Activated T-cell treated with anti-CD3 and anti-CD28 coated beads for 1 hour (primary cell): ENCODE measurements around the gene PTBP1.

Experiments
- DNase-seq: peaks from one replicate; pipeline ENCODE4 v3.0.0-alpha.2; 2020; ENCODE audit warnings: low read depth

Gene PTBP1

GRCh38 chr19:797528-798414, 519 bp downstream of the PTBP1 start:
- DNase-seq, result peak; percentile 82

DNA sequence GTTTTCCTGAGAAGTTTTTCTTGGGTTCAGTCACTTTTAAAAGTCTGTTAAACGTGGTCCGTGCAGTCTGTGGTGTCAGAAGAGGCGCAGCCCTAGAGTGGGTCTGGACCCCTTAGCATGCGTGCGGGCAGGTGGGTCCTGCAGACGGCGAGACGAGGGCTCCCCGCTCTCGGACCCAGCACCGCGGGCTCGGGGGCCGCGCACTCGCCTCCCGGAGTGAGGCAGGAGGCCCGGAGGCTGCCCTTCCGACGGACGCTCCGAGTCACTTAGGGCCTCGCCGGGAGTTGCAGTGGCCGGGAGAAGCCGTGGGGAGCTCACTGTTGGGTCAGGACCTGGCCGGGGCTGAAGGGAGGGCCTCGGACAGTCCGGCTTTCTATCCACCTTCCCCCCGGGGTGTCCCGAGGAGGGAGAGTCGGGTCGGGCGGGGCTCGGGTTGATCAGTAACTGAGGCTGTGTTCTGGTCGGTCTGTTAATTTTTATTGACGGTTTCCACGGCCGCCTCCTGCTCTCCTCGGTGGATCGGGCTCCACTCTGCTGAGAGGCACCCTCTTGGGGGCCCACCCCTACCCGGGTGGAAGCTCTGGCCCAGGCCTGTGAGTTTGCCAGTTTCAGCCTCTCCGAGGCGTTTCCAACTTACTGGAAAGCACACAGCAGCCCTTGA, 1.3 kb downstream of the PTBP1 start:
- no peak for DNase-seq

- no peak for DNase-seq
Measured at GRCh38 chr19:799076-799881, 2.0 kb downstream of the PTBP1 start.

DNA sequence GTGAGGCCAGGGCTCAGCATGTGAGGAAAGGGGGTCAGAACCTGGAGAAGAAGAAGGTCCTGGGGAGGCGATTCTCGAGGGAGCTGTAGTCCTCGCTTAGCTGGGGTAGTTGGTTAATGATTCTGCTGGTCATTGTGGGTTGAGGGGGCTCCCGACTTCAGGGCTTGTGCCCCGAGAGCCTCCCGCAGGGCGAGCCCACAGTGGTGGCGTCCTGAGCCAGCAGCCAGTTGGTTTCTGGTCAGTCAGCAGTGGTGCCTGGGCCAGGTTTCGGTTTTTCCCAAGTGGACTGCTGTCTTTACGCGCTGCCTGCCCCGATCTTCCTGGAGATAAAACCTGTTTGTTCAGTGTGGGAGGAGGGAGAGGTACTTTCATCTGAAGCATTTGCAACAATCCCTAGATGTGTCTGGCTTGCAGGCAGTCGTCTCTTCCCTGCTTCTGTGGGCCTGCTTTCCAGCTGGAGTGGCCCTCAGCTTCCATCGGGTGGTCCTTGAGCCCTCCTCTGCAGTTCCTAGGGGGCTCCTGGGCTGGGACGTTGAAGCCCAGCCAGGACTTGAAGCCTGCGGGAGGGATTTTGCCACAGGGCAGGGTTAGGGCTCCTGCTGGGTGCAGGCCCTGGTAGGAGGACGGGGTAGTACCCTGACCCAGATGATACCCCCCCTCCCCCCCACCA, 3.2 kb downstream of the PTBP1 start:
- no peak for DNase-seq

GRCh38 chr19:801030-801860, 4.0 kb downstream of the PTBP1 start:
- no peak for DNase-seq

- no peak for DNase-seq
Measured at GRCh38 chr19:801861-802497, 4.7 kb downstream of the PTBP1 start.

GRCh38 chr19:802498-803098, 5.3 kb downstream of the PTBP1 start:
- no peak for DNase-seq

- DNase-seq, result no peak
Measured at GRCh38 chr19:803099-803561, 5.9 kb downstream of the PTBP1 start.

DNA sequence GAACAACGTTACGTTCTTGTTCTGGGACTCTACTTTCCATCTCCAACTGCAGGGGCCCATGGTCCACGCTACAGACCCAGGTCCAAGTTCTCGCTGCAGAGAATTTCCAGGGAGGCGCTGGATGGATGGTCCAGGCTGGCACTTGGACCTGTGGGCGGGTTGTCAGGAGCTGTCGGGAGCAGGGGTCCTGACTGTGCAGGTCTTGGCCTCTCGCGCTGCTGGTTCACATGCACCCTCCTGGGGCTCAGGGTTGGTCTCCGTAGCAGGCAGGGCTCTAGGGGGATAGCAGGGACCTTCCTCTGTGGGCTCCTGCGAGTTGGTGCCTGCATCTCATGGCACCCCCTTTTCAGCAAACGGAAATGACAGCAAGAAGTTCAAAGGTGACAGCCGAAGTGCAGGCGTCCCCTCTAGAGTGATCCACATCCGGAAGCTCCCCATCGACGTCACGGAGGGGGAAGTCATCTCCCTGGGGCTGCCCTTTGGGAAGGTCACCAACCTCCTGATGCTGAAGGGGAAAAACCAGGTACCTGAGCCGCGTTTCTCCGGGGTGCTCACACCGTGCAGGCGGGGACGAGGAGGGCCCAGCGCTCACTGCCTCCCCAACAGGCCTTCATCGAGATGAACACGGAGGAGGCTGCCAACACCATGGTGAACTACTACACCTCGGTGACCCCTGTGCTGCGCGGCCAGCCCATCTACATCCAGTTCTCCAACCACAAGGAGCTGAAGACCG, 6.6 kb downstream of the PTBP1 start:
- DNase-seq, result no peak

DNA sequence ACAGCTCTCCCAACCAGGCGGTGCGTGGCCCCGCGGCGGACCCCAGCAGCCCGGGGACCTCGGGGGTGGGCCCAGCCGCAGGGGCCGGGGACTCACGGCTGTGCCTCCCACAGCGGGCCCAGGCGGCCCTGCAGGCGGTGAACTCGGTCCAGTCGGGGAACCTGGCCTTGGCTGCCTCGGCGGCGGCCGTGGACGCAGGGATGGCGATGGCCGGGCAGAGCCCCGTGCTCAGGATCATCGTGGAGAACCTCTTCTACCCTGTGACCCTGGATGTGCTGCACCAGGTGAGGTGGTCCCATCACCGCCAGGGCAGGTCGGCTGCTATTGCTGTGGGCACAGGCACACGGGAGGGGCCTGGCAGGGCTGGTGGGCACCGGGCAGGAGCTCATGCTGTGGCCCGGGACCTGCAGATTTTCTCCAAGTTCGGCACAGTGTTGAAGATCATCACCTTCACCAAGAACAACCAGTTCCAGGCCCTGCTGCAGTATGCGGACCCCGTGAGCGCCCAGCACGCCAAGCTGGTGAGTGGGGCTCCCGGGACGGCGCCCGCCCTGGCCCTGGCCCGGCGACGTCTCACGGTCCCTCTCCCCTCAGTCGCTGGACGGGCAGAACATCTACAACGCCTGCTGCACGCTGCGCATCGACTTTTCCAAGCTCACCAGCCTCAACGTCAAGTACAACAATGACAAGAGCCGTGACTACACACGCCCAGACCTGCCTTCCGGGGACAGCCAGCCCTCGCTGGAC, 7.3 kb downstream of the PTBP1 start:
- no peak for DNase-seq

DNA sequence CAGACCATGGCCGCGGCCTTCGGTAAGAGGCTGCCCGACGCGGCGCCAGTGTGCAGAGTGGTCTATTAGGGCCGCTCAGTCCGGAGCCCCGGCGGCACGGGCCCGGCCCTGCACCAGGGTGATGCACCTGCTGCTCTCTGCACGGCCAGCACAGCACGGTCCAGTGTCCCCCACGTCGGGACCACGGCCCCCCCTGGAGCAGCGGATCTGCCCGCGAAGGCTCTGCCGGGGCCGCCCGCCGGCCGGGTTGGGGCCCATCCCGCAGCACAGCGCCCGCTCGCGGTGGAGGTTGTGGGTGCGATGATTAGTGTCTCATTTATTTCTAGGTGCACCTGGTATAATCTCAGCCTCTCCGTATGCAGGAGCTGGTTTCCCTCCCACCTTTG, 7.9 kb downstream of the PTBP1 start:
- DNase-seq, result no peak

- no peak for DNase-seq
Measured at GRCh38 chr19:805600-806550, 8.6 kb downstream of the PTBP1 start.

DNA sequence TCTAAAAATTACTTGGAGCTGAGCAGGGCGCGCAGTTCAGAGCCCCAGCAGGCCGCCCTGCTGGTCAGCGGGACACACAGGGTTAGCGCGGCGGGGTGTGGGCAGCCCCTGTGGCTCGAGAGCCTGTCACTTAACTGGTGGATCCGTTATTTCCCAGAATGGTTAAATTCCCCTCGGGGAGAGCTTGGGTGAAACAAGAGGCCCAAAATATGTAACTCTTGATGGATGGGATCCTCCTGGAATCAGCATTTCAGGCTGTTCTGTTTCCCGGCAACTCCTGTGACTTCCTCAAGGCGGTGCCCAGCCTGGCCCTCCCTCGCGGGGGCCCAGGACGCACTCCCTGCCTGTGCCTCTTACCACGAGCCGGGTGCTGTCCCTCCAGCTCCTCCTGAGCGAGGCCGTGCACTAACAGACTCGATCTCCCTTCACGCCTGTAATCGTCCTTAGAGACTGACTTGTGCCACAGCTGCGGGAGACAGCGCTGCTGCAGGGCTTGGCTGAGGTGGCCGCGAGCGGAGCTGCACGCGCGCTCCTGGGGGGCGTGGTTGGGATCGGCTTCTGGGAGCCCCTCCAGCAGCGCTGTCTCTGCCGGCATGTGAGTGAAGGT, 9.7 kb downstream of the PTBP1 start:
- no peak for DNase-seq

DNA sequence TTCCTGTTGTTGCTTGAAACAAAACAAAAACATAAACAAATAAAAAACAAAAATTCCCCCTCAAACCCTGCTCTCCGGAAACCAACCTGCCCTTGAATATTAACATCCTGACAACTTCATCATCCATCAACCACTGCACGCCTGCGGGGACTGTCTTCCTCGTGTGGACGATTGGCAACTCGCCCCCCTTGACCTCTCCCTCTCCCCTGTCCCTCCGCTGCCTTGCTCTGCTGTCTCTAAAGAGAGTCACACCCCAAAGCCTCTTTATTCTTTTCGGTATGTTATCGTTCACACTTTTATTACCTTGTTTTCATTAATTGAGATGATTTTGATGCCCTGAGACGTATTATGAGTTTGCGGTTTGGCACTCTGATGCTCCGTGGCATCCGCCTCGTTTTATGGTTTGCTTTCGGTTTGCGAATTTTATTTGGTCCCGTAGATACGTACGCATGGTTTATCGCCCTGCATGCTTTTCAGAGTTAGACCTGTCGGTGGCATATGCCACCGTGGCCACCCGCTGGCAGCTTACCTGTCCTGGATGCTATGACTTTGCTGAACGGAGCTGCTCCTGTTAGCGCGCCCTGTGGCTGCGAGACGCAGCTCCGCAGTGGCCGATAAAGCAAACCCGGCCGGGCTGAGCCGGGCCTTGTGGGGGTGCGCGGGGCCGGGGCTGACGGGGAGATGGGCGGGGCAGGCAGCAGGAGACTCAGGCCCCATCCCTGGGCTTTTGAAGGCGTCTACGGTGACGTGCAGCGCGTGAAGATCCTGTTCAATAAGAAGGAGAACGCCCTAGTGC, 10.6 kb downstream of the PTBP1 start:
- no peak for DNase-seq

DNA sequence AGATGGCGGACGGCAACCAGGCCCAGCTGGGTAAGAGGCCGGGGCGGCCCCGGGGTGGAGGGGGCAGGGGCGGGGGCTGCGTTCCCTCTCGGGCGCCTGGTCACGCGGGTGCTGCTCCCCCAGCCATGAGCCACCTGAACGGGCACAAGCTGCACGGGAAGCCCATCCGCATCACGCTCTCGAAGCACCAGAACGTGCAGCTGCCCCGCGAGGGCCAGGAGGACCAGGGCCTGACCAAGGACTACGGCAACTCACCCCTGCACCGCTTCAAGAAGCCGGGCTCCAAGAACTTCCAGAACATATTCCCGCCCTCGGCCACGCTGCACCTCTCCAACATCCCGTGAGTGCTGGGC, 11.1 kb downstream of the PTBP1 start:
- no peak for DNase-seq

DNA sequence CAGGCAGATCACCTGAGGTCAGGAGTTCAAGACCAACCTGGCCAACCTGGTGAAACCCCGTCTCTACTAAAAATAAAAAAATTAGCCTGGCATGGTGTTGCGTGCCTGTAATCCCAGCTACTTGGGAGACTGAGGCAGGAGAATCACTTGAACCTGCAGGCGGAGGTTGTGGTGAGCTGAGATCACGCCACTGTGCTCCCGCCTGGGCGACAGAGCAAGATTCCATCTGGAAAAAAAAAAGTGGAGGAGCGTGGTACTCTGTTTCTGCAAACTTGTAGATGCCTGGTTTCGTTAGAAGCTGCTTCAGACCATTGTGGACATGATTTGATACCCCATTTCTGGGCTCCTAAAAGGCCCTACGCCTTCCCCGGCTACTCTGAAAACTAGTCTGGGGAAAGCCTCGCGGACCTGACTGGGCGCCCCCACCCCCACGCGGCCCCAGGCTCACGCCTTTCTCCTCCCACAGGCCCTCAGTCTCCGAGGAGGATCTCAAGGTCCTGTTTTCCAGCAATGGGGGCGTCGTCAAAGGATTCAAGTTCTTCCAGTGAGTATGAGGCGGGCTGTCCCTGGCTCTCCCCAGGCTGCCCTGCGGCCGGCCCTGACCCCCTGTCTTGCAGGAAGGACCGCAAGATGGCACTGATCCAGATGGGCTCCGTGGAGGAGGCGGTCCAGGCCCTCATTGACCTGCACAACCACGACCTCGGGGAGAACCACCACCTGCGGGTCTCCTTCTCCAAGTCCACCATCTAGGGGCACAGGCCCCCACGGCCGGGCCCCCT, 13.0 kb downstream of the PTBP1 start:
- no peak for DNase-seq
